ENCODE measurements around the gene SLC10A7. TPM values are rescaled to one million over a fixed set of nuclear protein-coding genes. Genes with fewer than 3 reads are reported as not detected.

SLC10A7 gene
- total and polyA plus RNA-seq, 9 donors, result 4.0 to 12.4 (median 9.7) TPM

- Histone ChIP-seq H3K4me1 (ENCODE audit: insufficient read depth) (no peaks in the 10 kb centered on the region), H3K4me3 (no peak overlapping the region), H3K27me3 (no peaks in the 10 kb centered on the region), H3K9me3 (no peaks in the 10 kb centered on the region), H3K27ac (no peak overlapping the region), H3K36me3 (no peaks in the 10 kb centered on the region)
- WGBS, 3 donors, result 92 to 96% (median 93%) methylated on average over 1 of the region's 1 CpG
- TF ChIP-seq EP300 (IDR thresholded peaks at IDR 0.05) (no peak), CTCF (IDR thresholded peaks at IDR 0.05) (no peak), POLR2A (IDR thresholded peaks at IDR 0.05) (no peak)
- intact Hi-C loops (cut with DNase I), result no loop called here
- DNase-seq, result no peak
Measured at GRCh38 chr4:146389561-146389960, 132.2 kb downstream of the SLC10A7 start.

GRCh38 chr4:146382194-146382593, 139.5 kb downstream of the SLC10A7 start:
- TF ChIP-seq POLR2A (IDR thresholded peaks at IDR 0.05), result no peak
- no peak for TF ChIP-seq EP300 (IDR thresholded peaks at IDR 0.05)
- no peak for TF ChIP-seq CTCF (IDR thresholded peaks at IDR 0.05)
- Histone ChIP-seq H3K27me3 (no peaks in the 10 kb centered on the region), H3K4me3 (no peak overlapping the region), H3K4me1 (ENCODE audit: insufficient read depth) (no peaks in the 10 kb centered on the region), H3K36me3 (no peaks in the 10 kb centered on the region), H3K27ac (no peak overlapping the region), H3K9me3 (no peaks in the 10 kb centered on the region)
- intact Hi-C loops (cut with DNase I), result no loop called here
- 19 to 48% (median 21%) methylated on average over 1 of the region's 1 CpG for WGBS, 3 donors
- no peak for DNase-seq

- Histone ChIP-seq H3K4me3 (no peak overlapping the region), H3K4me1 (ENCODE audit: insufficient read depth) (no peaks in the 10 kb centered on the region), H3K9me3 (no peaks in the 10 kb centered on the region), H3K27me3 (no peaks in the 10 kb centered on the region), H3K27ac (no peak overlapping the region), H3K36me3 (no peaks in the 10 kb centered on the region)
- WGBS, 3 donors, result 84 to 89% (median 88%) methylated on average over 2 of the region's 2 CpGs
- no peak for DNase-seq
- intact Hi-C loops (cut with DNase I), result no loop called here
- TF ChIP-seq POLR2A (IDR thresholded peaks at IDR 0.05) (no peak), EP300 (IDR thresholded peaks at IDR 0.05) (no peak), CTCF (IDR thresholded peaks at IDR 0.05) (no peak)
Measured at GRCh38 chr4:146381263-146381872, 140.4 kb downstream of the SLC10A7 start.

- H3K36me3 ChIP-seq, result no peaks in the 10 kb centered on the region
- H3K9me3 ChIP-seq, result no peaks in the 10 kb centered on the region
- DNase-seq, result no peak
- WGBS, 3 donors, result 94 to 98% (median 97%) methylated on average over 2 of the region's 2 CpGs
- TF ChIP-seq CTCF (IDR thresholded peaks at IDR 0.05) (no peak), EP300 (IDR thresholded peaks at IDR 0.05) (no peak), POLR2A (IDR thresholded peaks at IDR 0.05) (no peak)
- H3K27me3 ChIP-seq, result no peaks in the 10 kb centered on the region
- no peaks in the 10 kb centered on the region for H3K4me1 ChIP-seq (ENCODE audit: insufficient read depth)
- H3K27ac ChIP-seq, result no peak overlapping the region
- H3K4me3 ChIP-seq, result no peak overlapping the region
- intact Hi-C loops (cut with DNase I), result no loop called here
Measured at GRCh38 chr4:146379744-146380143, 142.0 kb downstream of the SLC10A7 start.

Data from ovary (tissue), 9 donors.